IPS-20b (cell line): ENCODE measurements around the gene ASB9.
"Not testable (repeated sequence)": the region's sequence is repeated elsewhere in the genome, so short reads cannot be mapped to it uniquely, and the experiment has no call there.

Source experiments
- H3K27ac ChIP-seq: one replicate; pipeline ENCODE4 v1.5.1; 2013; ENCODE audit warnings: low read length
- H3K27me3 ChIP-seq: 2 replicates; pipeline ENCODE4 v1.6.1; 2013; ENCODE audit warnings: mild to moderate bottlenecking, low read length, inconsistent platforms; ENCODE audit not compliant: insufficient read depth
- H3K36me3 ChIP-seq: 2 replicates; pipeline ENCODE4 v1.6.1; 2013; ENCODE audit warnings: low read depth, mild to moderate bottlenecking, inconsistent platforms, low read length, moderate library complexity; ENCODE audit not compliant: insufficient read depth
- H3K4me1 ChIP-seq: 2 replicates; pipeline ENCODE4 v1.6.1; 2013; ENCODE audit warnings: mild to moderate bottlenecking, control low read depth, inconsistent platforms, low read length, moderate library complexity; ENCODE audit not compliant: insufficient read depth
- H3K4me3 ChIP-seq: 2 replicates; pipeline ENCODE4 v1.5.1; 2013; ENCODE audit warnings: mild to moderate bottlenecking, low read length, inconsistent platforms
- H3K9ac ChIP-seq: 2 replicates; pipeline ENCODE4 v1.6.1; 2013; ENCODE audit warnings: low read depth, mild to moderate bottlenecking, inconsistent platforms, low read length, moderate library complexity
- H3K9me3 ChIP-seq: 2 replicates; pipeline ENCODE4 v1.6.1; 2013; ENCODE audit warnings: mild to moderate bottlenecking, low read depth, low read length, inconsistent platforms; ENCODE audit not compliant: insufficient read depth

The ASB9 gene

DNA sequence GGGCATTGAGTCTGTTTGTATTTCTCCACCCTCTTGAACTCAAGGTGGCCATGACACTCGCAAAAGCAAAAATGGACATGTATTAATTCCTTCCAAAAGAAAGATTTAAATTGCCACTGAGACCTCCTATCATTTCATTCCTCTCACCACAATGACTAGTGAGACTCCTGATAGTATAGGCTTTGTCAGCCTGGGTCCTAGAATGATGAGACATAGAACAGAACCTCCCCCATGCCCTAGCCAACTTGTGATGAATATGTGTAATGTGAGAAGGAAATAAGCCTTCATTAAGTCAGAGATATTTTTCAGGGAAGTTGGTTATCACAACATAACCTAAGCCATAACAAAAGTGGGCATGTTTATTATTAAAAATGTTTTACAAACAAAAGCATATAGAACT, 62.5 kb downstream of the ASB9 start:
- Histone ChIP-seq H3K36me3 (no peaks in the 10 kb centered on the region), H3K9me3 (no peaks in the 10 kb centered on the region), H3K4me3 (no peak overlapping the region), H3K4me1 (no peaks in the 10 kb centered on the region), H3K27me3 (no peaks in the 10 kb centered on the region), H3K27ac (no peak overlapping the region), H3K9ac (no peak overlapping the region)

DNA sequence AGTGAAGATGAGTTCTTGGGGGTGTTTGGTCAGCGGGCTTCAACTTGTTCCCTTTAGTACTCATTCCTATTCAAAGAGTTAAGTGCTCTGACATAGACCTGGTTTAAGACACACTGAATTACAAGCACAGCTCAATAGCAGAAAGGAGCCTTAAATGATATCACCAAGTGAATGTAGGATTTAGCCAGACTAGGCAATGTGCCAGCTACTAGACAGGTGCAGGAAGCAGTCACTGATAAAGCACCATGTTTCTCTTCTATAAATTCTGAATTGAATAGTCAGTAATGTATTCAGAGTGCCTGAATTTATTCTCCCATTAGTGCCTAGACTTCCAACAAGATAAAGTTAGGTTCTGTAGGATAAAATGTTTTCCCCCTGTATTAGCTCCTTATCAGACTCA, 63.6 kb downstream of the ASB9 start:
- Histone ChIP-seq H3K27ac (no peak overlapping the region), H3K4me3 (no peak overlapping the region), H3K27me3 (no peaks in the 10 kb centered on the region)

DNA sequence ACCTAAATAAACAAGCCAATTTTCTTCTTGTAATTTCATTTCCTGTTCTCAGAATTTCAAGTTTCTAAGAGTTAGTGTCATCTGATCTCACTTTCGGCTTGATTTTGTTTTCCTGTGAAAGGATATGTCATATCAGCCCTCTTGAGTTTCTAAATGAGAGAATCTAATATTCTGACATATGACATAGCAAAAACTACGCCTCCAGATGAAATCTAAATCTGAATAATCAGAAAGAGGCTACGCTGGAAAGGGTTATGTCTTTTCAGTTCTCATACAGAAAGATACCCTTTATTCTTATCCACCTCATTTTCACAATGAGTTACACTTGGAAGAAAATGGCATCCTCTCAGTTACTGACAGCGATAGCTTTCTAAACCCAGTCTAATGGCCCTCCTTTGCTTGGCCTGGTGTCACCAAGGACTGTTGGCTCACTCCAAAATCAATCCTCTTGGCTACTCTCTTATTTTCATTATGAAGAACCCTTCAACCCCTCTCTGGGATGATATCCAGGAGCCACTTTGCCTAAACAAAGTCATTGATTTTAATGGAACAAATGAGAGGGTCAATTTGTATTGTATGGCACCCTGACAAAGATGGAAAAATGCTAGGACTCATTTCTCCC, 65.6 kb downstream of the ASB9 start:
- Histone ChIP-seq H3K4me1 (no peaks in the 10 kb centered on the region), H3K9me3 (no peaks in the 10 kb centered on the region), H3K27ac (no peak overlapping the region), H3K4me3 (no peak overlapping the region), H3K27me3 (no peaks in the 10 kb centered on the region), H3K9ac (no peak overlapping the region), H3K36me3 (no peaks in the 10 kb centered on the region)

More for the DNA sequence above, 63.6 kb downstream of the ASB9 start:
- Histone ChIP-seq H3K4me1 (no peaks in the 10 kb centered on the region), H3K9ac (no peak overlapping the region), H3K9me3 (no peaks in the 10 kb centered on the region), H3K36me3 (no peaks in the 10 kb centered on the region)

DNA sequence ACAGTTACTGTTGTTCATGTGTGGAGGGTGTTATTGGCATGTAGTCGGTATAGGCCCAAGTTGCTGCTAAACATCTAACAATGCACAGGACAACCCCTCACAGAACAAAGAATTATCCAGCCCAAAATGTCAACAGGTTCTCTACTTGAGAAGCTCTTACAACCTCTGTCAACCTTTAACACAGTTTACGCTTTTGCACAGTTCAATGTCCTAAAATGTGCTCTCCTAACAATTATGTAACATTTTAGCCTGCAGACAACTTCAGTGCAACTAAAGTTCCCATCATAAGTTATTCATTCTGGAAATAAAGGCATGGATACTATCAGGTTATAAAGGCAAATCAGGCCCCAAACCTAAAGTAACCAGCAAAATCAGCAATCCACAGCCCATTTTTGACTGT, 66.2 kb downstream of the ASB9 start:
- no peak overlapping the region for H3K9ac ChIP-seq
- H3K4me3 ChIP-seq, result no peak overlapping the region
- H3K27ac ChIP-seq, result no peak overlapping the region
- no peaks in the 10 kb centered on the region for H3K27me3 ChIP-seq
- no peaks in the 10 kb centered on the region for H3K4me1 ChIP-seq
- no peaks in the 10 kb centered on the region for H3K36me3 ChIP-seq
- H3K9me3 ChIP-seq, result no peaks in the 10 kb centered on the region

DNA sequence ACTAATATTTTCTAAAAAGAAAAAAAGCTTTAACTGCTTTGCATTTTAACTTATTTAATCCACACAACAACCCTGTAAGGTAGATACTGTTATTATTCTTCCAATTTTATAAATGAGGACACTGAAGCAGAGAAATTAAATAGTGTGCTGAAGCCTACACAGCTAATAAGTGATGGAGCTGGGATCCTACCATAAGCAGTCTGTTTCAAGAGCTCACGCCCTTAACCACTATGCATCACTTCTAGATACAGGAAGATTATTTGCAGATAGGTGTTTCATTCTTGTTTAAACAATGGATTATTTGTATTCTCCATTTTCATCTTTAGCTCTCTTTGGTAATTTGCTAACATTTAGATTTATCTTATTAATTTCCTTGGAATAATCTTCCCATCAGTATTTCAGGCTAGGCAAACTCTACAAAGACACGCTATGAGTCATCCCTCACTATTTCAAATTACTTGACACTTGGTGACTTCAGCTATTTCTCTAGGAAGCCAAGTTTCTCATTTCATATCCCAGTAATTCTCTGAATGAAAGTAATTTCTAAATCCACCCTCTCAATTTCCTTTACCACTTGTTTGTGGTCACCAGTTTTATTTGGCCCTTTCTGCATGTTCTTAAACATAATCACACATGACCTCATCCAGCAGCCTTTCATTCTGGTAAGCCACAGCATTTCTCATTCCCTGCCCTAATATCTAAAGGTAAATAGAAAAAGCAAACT, 67.3 kb downstream of the ASB9 start:
- Histone ChIP-seq H3K9me3 (no peaks in the 10 kb centered on the region), H3K4me1 (no peaks in the 10 kb centered on the region), H3K36me3 (no peaks in the 10 kb centered on the region), H3K4me3 (no peak overlapping the region), H3K9ac (no peak overlapping the region), H3K27ac (no peak overlapping the region), H3K27me3 (no peaks in the 10 kb centered on the region)

DNA sequence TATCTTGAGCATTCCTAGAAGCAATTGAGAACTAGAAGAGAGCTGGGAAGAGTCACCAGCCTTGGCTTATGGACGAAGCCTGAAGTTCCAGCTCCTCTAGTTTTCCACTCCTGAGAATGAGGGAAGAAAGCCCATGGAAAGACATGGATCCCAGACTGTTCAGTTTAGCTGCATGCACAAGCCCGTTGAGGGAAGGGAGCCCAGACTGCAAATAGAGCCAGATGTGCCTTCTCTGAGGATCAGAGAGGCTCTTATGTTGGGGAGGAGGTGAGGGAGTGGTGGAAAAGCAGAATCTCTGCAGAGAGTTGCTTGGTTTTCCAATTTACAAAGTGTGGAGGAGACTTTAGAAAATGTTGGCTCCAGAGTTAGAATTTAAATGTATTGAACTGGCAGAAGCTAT, 69.0 kb downstream of the ASB9 start:
- Histone ChIP-seq H3K9me3 (no peaks in the 10 kb centered on the region), H3K27me3 (no peaks in the 10 kb centered on the region), H3K9ac (no peak overlapping the region), H3K4me1 (no peaks in the 10 kb centered on the region), H3K36me3 (no peaks in the 10 kb centered on the region), H3K27ac (no peak overlapping the region), H3K4me3 (no peak overlapping the region)

DNA sequence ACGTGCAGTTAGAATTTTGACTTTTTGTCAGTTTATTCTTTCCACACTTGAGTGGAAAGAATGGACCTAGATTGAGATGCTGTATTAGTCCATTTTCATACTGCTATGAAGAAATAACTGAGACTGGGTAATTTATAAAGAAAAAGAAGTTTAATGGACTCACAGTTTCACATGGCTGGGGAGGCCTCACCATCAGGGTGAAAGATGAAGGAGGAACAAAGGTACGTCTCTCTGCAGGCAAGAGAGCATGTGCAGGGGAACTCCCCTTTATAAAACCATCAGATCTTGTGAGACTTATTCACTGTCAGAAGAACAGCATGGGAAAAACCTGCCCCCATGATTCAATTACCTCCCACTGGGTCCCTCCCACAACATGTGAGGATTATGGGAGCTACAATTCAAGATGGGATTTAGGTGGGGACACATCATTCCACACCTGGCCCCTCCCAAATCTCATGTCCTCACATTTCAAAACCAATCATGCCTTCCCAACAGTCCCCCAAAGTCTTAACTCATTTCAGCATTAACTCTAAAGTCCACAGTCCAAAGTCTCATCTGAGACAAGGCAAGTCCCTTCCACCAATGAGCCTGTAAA, 71.2 kb downstream of the ASB9 start:
- not testable (repeated sequence) for H3K27me3 ChIP-seq, H3K36me3 ChIP-seq, H3K27ac ChIP-seq, H3K9me3 ChIP-seq, H3K4me3 ChIP-seq, H3K9ac ChIP-seq, H3K4me1 ChIP-seq

DNA sequence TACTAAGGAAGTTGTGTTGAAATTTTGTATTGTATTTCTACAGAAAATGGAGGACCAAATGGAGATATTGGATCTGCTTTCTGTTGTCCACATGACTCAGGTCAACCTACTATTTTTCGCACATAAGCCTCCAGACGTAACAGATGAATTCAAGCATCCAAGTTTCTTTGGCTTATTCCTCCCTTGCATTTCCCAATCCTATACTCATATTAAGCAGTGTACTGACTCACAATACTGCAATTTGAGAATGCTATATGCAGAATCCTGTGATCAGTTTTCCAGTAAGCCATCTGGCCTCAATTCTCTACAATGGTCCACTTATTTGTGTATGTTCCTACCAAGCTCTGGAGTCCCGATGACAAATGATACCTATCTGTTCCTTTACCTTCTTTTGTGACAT, 75.7 kb downstream of the ASB9 start:
- H3K4me3 ChIP-seq, result no peak overlapping the region
- no peaks in the 10 kb centered on the region for H3K27me3 ChIP-seq
- H3K9ac ChIP-seq, result no peak overlapping the region
- H3K36me3 ChIP-seq, result no peaks in the 10 kb centered on the region
- H3K9me3 ChIP-seq, result no peaks in the 10 kb centered on the region
- no peak overlapping the region for H3K27ac ChIP-seq
- no peaks in the 10 kb centered on the region for H3K4me1 ChIP-seq
